DOHH2 (cell line): Measurements from ENCODE around the gene B4GALNT1.
"Not testable (repeated sequence)": the region's sequence is repeated elsewhere in the genome, so short reads cannot be mapped to it uniquely, and the experiment has no call there.

ENCODE experiments used
- H3F3A ChIP-seq: fragments of 200-600 bp; sonication (generic), shearing (Covaris generic); 2 replicates; pipeline ENCODE4 v1.6.0; 2016; ENCODE audit warnings: antibody characterized with exemption, mild to moderate bottlenecking; ENCODE audit not compliant: control insufficient read depth, insufficient read depth
- H3K27ac ChIP-seq: fragments of 200-600 bp; sonication (generic); 2 replicates; pipeline ENCODE4 v1.5.1; 2014; ENCODE audit warnings: low read depth, mild to moderate bottlenecking, low read length, moderate library complexity
- H3K27me3 ChIP-seq: fragments of 200-600 bp; sonication (generic); 2 replicates; pipeline ENCODE4 v1.6.1; 2014; ENCODE audit warnings: mild to moderate bottlenecking, low read length, mixed read lengths; ENCODE audit not compliant: control insufficient read depth
- H3K36me3 ChIP-seq: fragments of 200-600 bp; sonication (generic); 2 replicates; pipeline ENCODE4 v1.6.1; 2014; ENCODE audit warnings: mild to moderate bottlenecking, low read length, moderate library complexity, mixed read lengths; ENCODE audit not compliant: control insufficient read depth
- H3K4me1 ChIP-seq: fragments of 200-600 bp; sonication (generic); 2 replicates; pipeline ENCODE4 v1.6.1; 2014; ENCODE audit warnings: mild to moderate bottlenecking, low read length, mixed read lengths; ENCODE audit not compliant: control insufficient read depth
- H3K4me2 ChIP-seq: fragments of 200-600 bp; sonication (generic); 2 replicates; pipeline ENCODE4 v1.6.0; 2014; ENCODE audit warnings: mild to moderate bottlenecking, low read length, moderate library complexity
- H3K4me3 ChIP-seq: fragments of 200-600 bp; sonication (generic); 2 replicates; pipeline ENCODE4 v1.5.1; 2014; ENCODE audit warnings: mild to moderate bottlenecking, low read length, mixed read lengths
- H3K79me2 ChIP-seq: fragments of 200-600 bp; sonication (generic); 2 replicates; pipeline ENCODE4 v1.6.1; 2014; ENCODE audit warnings: mild to moderate bottlenecking, low read length, mixed read lengths; ENCODE audit not compliant: control insufficient read depth
- H3K9me2 ChIP-seq: fragments of 200-600 bp; sonication (generic); replicated peaks from 2 replicates; pipeline ENCODE4 v1.6.1; 2014; ENCODE audit warnings: mild to moderate bottlenecking, low read length, mixed read lengths; ENCODE audit not compliant: control insufficient read depth
- H3K9me3 ChIP-seq: fragments of 200-600 bp; sonication (generic); 2 replicates; pipeline ENCODE4 v1.6.1; 2014; ENCODE audit warnings: antibody characterized with exemption, low read length, mixed read lengths; ENCODE audit not compliant: control insufficient read depth, insufficient read depth
- H4K20me1 ChIP-seq: fragments of 200-600 bp; sonication (generic); 2 replicates; pipeline ENCODE4 v1.6.0; 2014; ENCODE audit warnings: low read depth, mild to moderate bottlenecking, antibody characterized with exemption, low read length, moderate library complexity; ENCODE audit not compliant: control insufficient read depth, insufficient read depth
- EZH2phosphoT487 ChIP-seq: fragments of 200-600 bp; sonication (generic); IDR thresholded peaks from 2 replicates; pipeline ENCODE4 v1.6.1; 2017; ENCODE audit warnings: borderline replicate concordance, mild to moderate bottlenecking, antibody characterized with exemption, low read length, moderate library complexity, mixed read lengths
- TF ChIP-seq, protein P1 (sequence below): fragments of 200-600 bp; sonication (generic); IDR thresholded peaks from one replicate; pipeline ENCODE4 v1.5.1; 2014; ENCODE audit warnings: antibody characterized with exemption, mild to moderate bottlenecking, low read depth, low read length; ENCODE audit not compliant: poor library complexity, severe bottlenecking

The B4GALNT1 gene

DNA sequence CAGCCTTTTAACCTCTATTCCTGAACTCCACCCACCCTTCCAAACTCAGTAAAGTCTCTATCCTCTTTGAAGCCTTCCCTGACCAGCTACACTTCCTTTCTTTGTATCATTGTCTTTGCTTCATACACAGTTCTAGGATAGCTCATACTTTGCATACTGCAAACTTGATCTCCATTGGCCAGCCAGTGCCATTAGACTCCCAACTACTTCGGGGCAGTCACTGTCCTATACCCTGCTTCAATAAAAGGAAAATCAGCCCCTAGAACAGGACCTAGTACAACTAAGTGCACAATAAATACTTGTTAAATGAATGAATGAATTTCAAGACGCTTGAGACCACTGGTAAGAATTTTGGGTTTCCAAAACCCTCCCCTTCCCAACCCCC, 42.5 kb downstream of the B4GALNT1 start:
- peak overlapping the region; percentile 96 for H3K4me3 ChIP-seq
- peaks cover 22% of the 10 kb centered on the region for H3K27me3 ChIP-seq
- H3K4me1 ChIP-seq, result peaks cover 16% of the 10 kb centered on the region
- peaks cover 16% of the 10 kb centered on the region for H3K79me2 ChIP-seq
- no peaks in the 10 kb centered on the region for H3K9me3 ChIP-seq
- TF ChIP-seq, protein P1, sequence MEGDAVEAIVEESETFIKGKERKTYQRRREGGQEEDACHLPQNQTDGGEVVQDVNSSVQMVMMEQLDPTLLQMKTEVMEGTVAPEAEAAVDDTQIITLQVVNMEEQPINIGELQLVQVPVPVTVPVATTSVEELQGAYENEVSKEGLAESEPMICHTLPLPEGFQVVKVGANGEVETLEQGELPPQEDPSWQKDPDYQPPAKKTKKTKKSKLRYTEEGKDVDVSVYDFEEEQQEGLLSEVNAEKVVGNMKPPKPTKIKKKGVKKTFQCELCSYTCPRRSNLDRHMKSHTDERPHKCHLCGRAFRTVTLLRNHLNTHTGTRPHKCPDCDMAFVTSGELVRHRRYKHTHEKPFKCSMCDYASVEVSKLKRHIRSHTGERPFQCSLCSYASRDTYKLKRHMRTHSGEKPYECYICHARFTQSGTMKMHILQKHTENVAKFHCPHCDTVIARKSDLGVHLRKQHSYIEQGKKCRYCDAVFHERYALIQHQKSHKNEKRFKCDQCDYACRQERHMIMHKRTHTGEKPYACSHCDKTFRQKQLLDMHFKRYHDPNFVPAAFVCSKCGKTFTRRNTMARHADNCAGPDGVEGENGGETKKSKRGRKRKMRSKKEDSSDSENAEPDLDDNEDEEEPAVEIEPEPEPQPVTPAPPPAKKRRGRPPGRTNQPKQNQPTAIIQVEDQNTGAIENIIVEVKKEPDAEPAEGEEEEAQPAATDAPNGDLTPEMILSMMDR, result no peak
- no peak for TF ChIP-seq EZH2phosphoT487
- H3K4me2 ChIP-seq, result peak overlapping the region; percentile 92
- no peaks in the 10 kb centered on the region for H4K20me1 ChIP-seq
- no peaks in the 10 kb centered on the region for H3K36me3 ChIP-seq
- H3F3A ChIP-seq, result no peaks in the 10 kb centered on the region
- no peaks in the 10 kb centered on the region for H3K9me2 ChIP-seq
- H3K27ac ChIP-seq, result no peak overlapping the region

GRCh38 chr12:57588951-57589610, 43.9 kb downstream of the B4GALNT1 start:
- not testable (repeated sequence) for H3K4me3 ChIP-seq, H3K9me2 ChIP-seq, H3K27ac ChIP-seq, H3K4me2 ChIP-seq, H3K9me3 ChIP-seq, H4K20me1 ChIP-seq, H3K36me3 ChIP-seq, H3F3A ChIP-seq
- Histone ChIP-seq H3K27me3 (peaks cover 36% of the 10 kb centered on the region), H3K79me2 (peaks cover 16% of the 10 kb centered on the region), H3K4me1 (peaks cover 16% of the 10 kb centered on the region)

GRCh38 chr12:57586832-57587429, 46.1 kb downstream of the B4GALNT1 start:
- H3K27me3 ChIP-seq, result peaks cover 50% of the 10 kb centered on the region
- H3K9me2 ChIP-seq, result no peaks in the 10 kb centered on the region
- H4K20me1 ChIP-seq, result no peaks in the 10 kb centered on the region; the same call in 1 of the 2 replicates
- no peaks in the 10 kb centered on the region for H3F3A ChIP-seq
- no peaks in the 10 kb centered on the region for H3K9me3 ChIP-seq
- TF ChIP-seq, protein P1, result no peak
- TF ChIP-seq EZH2phosphoT487, result no peak
- peaks cover 9% of the 10 kb centered on the region for H3K79me2 ChIP-seq
- H3K36me3 ChIP-seq, result no peaks in the 10 kb centered on the region
- no peak overlapping the region for H3K27ac ChIP-seq
- no peak overlapping the region for H3K4me3 ChIP-seq
- no peak overlapping the region for H3K4me2 ChIP-seq
- peaks cover 17% of the 10 kb centered on the region for H3K4me1 ChIP-seq

GRCh38 chr12:57586128-57586527, 46.9 kb downstream of the B4GALNT1 start:
- no peaks in the 10 kb centered on the region for H3K9me3 ChIP-seq

More at GRCh38 chr12:57586128-57586527, 46.9 kb downstream of the B4GALNT1 start:
- Histone ChIP-seq H3K9me2 (no peaks in the 10 kb centered on the region), H3K4me1 (peaks cover 12% of the 10 kb centered on the region), H3K27me3 (peaks cover 55% of the 10 kb centered on the region), H3F3A (no peaks in the 10 kb centered on the region), H4K20me1 (no peaks in the 10 kb centered on the region; the same call in 1 of the 2 replicates), H3K4me2 (no peak overlapping the region), H3K36me3 (no peaks in the 10 kb centered on the region), H3K27ac (no peak overlapping the region), H3K4me3 (no peak overlapping the region), H3K79me2 (peaks cover under 1% of the 10 kb centered on the region)
- TF ChIP-seq EZH2phosphoT487, result no peak
- TF ChIP-seq, protein P1, result no peak
